Measurements from ENCODE around the gene CNIH2. TPM values are rescaled to one million over a fixed set of nuclear protein-coding genes. Genes with fewer than 3 reads are reported as not detected.

Gene CNIH2
- total RNA-seq, 4 donors from 2014 or later = not detected

DNA sequence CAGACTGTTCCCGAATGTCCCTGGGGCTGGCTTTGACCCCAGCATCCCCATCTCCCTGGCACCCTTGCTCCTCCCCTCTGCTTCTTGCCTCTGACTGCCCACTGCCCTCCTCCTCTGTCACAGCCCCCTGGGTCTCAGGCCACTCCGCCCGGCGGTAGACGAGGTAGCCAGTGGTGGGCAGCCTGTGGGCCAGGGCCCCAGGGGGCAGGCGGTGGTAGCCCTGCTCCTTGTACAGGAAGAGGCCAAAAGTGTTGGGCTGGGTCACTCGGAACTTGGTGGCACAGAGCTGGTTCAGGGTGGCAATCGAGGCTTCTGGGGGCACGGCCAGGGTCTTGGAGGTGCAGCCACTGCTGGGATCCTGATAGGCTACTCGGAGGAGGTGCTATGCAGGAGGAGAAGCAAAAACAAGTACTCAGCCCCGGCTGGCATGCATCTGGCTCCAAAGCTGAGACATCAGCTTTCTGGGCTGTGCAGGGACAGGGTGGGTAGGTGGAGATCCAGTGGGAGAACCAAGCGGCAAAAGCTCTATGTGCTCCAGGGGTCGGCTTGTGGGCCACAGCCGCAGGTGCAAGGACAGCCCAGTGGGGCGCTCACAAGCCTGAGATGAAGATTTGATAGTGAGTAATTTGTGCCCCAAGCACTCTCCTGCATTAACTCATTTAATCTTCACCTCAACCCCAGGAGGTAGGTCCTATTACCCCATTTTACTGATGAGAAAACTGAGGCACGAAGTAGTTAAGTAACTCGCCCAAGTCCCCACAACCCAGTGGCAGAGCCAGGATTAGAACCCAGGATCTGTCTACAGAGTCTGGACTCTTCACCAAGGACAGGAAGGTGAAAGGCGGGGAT is 54.6 kb downstream of the CNIH2 start:
- in situ Hi-C loops (cut with MboI; ENCODE audit: low sequenced_read_pairs in 4 of 4) = no loop called here
- intact Hi-C loops (cut with DNase I; ENCODE audit: low total_unique reads) = no loop called here
- no peak for DNase-seq
- peaks cover 35 to 36% of the 10 kb centered on the region in 2 donors for H3K4me1 ChIP-seq
- ATAC-seq = no peak
- TF ChIP-seq, protein P1, sequence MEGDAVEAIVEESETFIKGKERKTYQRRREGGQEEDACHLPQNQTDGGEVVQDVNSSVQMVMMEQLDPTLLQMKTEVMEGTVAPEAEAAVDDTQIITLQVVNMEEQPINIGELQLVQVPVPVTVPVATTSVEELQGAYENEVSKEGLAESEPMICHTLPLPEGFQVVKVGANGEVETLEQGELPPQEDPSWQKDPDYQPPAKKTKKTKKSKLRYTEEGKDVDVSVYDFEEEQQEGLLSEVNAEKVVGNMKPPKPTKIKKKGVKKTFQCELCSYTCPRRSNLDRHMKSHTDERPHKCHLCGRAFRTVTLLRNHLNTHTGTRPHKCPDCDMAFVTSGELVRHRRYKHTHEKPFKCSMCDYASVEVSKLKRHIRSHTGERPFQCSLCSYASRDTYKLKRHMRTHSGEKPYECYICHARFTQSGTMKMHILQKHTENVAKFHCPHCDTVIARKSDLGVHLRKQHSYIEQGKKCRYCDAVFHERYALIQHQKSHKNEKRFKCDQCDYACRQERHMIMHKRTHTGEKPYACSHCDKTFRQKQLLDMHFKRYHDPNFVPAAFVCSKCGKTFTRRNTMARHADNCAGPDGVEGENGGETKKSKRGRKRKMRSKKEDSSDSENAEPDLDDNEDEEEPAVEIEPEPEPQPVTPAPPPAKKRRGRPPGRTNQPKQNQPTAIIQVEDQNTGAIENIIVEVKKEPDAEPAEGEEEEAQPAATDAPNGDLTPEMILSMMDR (IDR thresholded peaks at IDR 0.05 in 4 of 5, conservative IDR thresholded peaks at IDR 0.05 in 1 of 5) = no peak
- TF ChIP-seq POLR2A (IDR thresholded peaks at IDR 0.05) = no peak
- H3K36me3 ChIP-seq = no peaks in the 10 kb centered on the region
- H3K9me3 ChIP-seq = no peaks in the 10 kb centered on the region
- no peak overlapping the region for H3K4me3 ChIP-seq
- no peaks in the 10 kb centered on the region for H3K27me3 ChIP-seq
- no peak overlapping the region for H3K27ac ChIP-seq

DNA sequence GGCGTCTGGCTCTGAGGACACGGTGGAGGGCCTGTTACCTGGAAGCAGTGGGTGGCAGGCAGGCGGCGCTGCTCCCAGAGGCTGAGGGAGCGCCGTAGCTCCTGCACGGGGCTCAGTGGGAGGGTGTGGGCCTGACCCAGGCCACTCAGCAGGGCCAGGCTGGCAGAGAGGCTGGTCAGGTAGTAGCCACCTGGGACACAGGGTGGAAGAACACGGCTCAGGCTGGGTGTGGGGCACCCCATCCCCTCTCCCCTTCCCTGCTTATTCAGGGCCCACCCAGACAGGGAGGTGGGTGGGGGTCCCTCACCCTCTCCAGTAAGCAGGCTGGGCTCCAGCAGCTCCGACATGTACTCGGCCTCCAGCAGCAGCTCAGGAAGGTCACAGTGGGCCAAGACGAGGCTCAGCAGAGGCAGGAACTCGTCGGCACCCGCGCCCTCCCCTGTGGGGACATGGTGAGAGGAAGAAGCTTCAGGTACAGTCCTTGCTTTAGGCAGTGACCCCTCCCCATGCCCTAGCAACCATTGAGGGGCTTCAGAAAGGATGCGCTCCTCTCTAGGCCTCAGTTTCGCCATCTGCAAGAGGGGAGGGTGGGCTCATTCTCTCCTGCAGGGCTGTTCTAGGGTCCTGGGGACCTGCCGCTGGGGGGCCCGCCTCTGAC is 55.4 kb downstream of the CNIH2 start:
- no peak for DNase-seq
- H3K4me1 ChIP-seq = peaks cover 31 to 33% of the 10 kb centered on the region in 2 donors

More for the DNA sequence above, 55.4 kb downstream of the CNIH2 start:
- Histone ChIP-seq H3K27ac (no peak overlapping the region), H3K36me3 (peaks cover 0 to 1% of the 10 kb centered on the region in 2 donors), H3K4me3 (no peak overlapping the region), H3K9me3 (no peaks in the 10 kb centered on the region), H3K27me3 (no peaks in the 10 kb centered on the region)
- TF ChIP-seq POLR2A (IDR thresholded peaks at IDR 0.05) = no peak
- TF ChIP-seq, protein P1 (IDR thresholded peaks at IDR 0.05 in 4 of 5, conservative IDR thresholded peaks at IDR 0.05 in 1 of 5) = no peak
- intact Hi-C loops (cut with DNase I; ENCODE audit: low total_unique reads) = no loop called here
- in situ Hi-C loops (cut with MboI; ENCODE audit: low sequenced_read_pairs in 4 of 4) = no loop called here
- ATAC-seq = no peak

Other genes starting within 250 kb of the CNIH2 start
- under 1 TPM in 1 of 4 donors, not detected in 3; 0.12 TPM for gene GAL3ST3, start 229.0 kb upstream of the CNIH2 start, total RNA-seq
- 100 to 1,000 TPM in 3 of 4 donors, 10 to 100 TPM in 1; 92.9 to 186 (median 124) TPM for gene SF3B2, start 225.8 kb upstream of the CNIH2 start, total RNA-seq
- gene PACS1, start 207.9 kb upstream of the CNIH2 start, total RNA-seq = 10 to 100 TPM in 3 of 4 donors, 1 to 10 TPM in 1; 6.6 to 20.4 (median 16.9) TPM
- 10 to 100 TPM; 28.4 to 58.7 (median 51.2) TPM for gene KLC2, start 20.5 kb upstream of the CNIH2 start, total RNA-seq
- 100 to 1,000 TPM in 3 of 4 donors, 10 to 100 TPM in 1; 96.0 to 194 (median 130) TPM for gene RAB1B, start 9.5 kb upstream of the CNIH2 start, total RNA-seq
- gene YIF1A, start 11.0 kb downstream of the CNIH2 start, total RNA-seq = 100 to 1,000 TPM; 106 to 137 (median 113) TPM
- not detected for gene TMEM151A, start 13.7 kb downstream of the CNIH2 start, total RNA-seq
- 1 to 10 TPM in 3 of 4 donors, under 1 TPM in 1; 0.46 to 4.6 (median 2.8) TPM for gene CD248, start 38.9 kb downstream of the CNIH2 start, total RNA-seq
- gene RIN1, start 58.3 kb downstream of the CNIH2 start, total RNA-seq = 1 to 10 TPM; 1.9 to 9.7 (median 7.0) TPM
- gene BRMS1, start 66.9 kb downstream of the CNIH2 start, total RNA-seq = 10 to 100 TPM; 40.1 to 73.5 (median 64.8) TPM
- gene B4GAT1, start 69.5 kb downstream of the CNIH2 start, total RNA-seq = 10 to 100 TPM; 30.3 to 59.7 (median 40.4) TPM
- 100 to 1,000 TPM in 1 of 4 donors, 10 to 100 TPM in 3; 39.2 to 106 (median 70.6) TPM for gene SLC29A2, start 93.6 kb downstream of the CNIH2 start, total RNA-seq
- gene NPAS4, start 142.9 kb downstream of the CNIH2 start, total RNA-seq = not detected
- 10 to 100 TPM; 35.1 to 64.1 (median 52.5) TPM for gene MRPL11, start 160.7 kb downstream of the CNIH2 start, total RNA-seq
- gene PELI3, start 188.7 kb downstream of the CNIH2 start, total RNA-seq = 10 to 100 TPM; 26.1 to 55.9 (median 37.3) TPM
- 10 to 100 TPM; 28.5 to 58.5 (median 37.4) TPM for gene DPP3, start 202.3 kb downstream of the CNIH2 start, total RNA-seq
- gene BBS1, start 232.5 kb downstream of the CNIH2 start, total RNA-seq = 10 to 100 TPM; 19.8 to 34.5 (median 31.2) TPM

All from gastrocnemius medialis (tissue), 4 donors.